MCF 10A (cell line): Measurements from ENCODE around the gene SMTNL1. TPM values are rescaled to one million over a fixed set of nuclear protein-coding genes. Genes with fewer than 3 reads are reported as not detected.

ENCODE experiments used
- BruUV-seq: library from RNA; stranded (reverse); fragments of 400-500 nt; replicated peaks from 2 replicates; lab custom pipeline; 2021; lab: Mats Ljungman, UMichigan
- CTCF ChIA-PET: fragments of 300-600 bp; sonication (Branson Sonifier 250); formaldehyde crosslinking; extraction: SDS; loops from one replicate; lab custom pipeline; 2021; ENCODE audit warnings: antibody characterized with exemption, inconsistent platforms; lab: Yijun Ruan, JAX
- POLR2A ChIA-PET: fragments of 300-600, 350-650 bp; sonication (Branson Sonifier 250); formaldehyde crosslinking; extraction: SDS; loops from one replicate; lab custom pipeline; 2020; ENCODE audit warnings: antibody characterized with exemption, inconsistent platforms; lab: Yijun Ruan, JAX
- DNase-seq: peaks from one replicate; pipeline ENCODE4 v3.0.0-alpha.2; 2018; ENCODE audit not compliant: unreplicated experiment
- H3K27ac Mint-ChIP-seq: one replicate; pipeline ENCODE4 v1.8.0; 2022; ENCODE audit warnings: mild to moderate bottlenecking, low read depth, mixed read lengths; ENCODE audit not compliant: unreplicated experiment
- H3K27me3 Mint-ChIP-seq: one replicate; pipeline ENCODE4 v1.8.0; 2022; ENCODE audit warnings: mixed read lengths; ENCODE audit not compliant: insufficient read depth, unreplicated experiment
- H3K36me3 Mint-ChIP-seq: one replicate; pipeline ENCODE4 v1.8.0; 2022; ENCODE audit warnings: mild to moderate bottlenecking, moderate library complexity, mixed read lengths; ENCODE audit not compliant: insufficient read depth, unreplicated experiment
- H3K4me1 Mint-ChIP-seq: one replicate; pipeline ENCODE4 v1.8.0; 2022; ENCODE audit warnings: mixed read lengths; ENCODE audit not compliant: insufficient read depth, unreplicated experiment
- H3K4me3 Mint-ChIP-seq: one replicate; pipeline ENCODE4 v1.8.0; 2022; ENCODE audit warnings: mild to moderate bottlenecking, moderate library complexity, mixed read lengths; ENCODE audit not compliant: unreplicated experiment
- H3K9me3 Mint-ChIP-seq: one replicate; pipeline ENCODE4 v1.8.0; 2022; ENCODE audit warnings: mixed read lengths; ENCODE audit not compliant: unreplicated experiment
- CTCF ChIP-seq: fragments of 200-600 bp; IDR thresholded peaks from one replicate; pipeline ENCODE4 v1.8.0; 2022; ENCODE audit warnings: antibody characterized with exemption, mild to moderate bottlenecking; ENCODE audit not compliant: unreplicated experiment
- intact Hi-C: fragments of 100-400 bp; cut with micrococcal nuclease; formaldehyde crosslinking; loops from 2 replicates; pipeline ENCODE4 v1.14.1; 2022
- total RNA-seq: library from RNA; stranded (reverse); gene quantifications from 2 replicates; pipeline ENCODE4 v1.2.3, GENCODE V29; 2022

The SMTNL1 gene
- total RNA-seq, 1 experiment from 2014 or later = not detected

DNA sequence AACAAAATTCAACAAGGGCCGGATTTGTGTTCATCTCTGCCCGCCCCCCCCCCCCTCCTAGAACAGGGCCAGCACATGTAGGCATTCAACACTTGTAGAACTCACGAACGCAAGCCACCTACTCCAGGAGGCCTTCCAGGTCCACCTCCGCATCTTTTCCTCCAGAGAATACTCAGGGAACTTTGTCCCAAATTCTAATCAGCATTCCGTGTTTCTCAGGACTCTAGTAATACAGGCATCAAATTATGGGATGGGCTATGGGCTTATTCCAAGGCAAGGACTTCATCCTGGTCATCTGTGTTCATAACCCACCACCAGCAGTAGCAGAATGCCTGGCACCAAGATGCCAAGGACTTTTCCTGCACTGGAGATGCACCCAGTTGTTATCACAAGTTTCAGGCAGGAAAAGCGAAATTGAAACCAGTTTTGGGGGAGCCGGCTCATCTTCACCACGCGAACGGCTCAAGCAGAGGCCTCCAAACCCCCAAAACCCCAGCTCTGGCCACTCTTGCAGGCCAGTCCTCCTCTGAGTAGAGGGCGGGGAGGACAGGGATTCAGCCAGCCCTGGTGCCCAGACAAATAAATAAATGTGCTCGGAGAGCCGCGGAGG lies 29.6 kb downstream of the SMTNL1 start:
- POLR2A ChIA-PET = interaction anchor here (0.8 to 3.1 kb wide), 5 partner anchors 16 to 90 kb away, joined by 3 to 31 read pairs (median 10); partner anchors contain the start of genes CLP1 and TIMM10

DNA sequence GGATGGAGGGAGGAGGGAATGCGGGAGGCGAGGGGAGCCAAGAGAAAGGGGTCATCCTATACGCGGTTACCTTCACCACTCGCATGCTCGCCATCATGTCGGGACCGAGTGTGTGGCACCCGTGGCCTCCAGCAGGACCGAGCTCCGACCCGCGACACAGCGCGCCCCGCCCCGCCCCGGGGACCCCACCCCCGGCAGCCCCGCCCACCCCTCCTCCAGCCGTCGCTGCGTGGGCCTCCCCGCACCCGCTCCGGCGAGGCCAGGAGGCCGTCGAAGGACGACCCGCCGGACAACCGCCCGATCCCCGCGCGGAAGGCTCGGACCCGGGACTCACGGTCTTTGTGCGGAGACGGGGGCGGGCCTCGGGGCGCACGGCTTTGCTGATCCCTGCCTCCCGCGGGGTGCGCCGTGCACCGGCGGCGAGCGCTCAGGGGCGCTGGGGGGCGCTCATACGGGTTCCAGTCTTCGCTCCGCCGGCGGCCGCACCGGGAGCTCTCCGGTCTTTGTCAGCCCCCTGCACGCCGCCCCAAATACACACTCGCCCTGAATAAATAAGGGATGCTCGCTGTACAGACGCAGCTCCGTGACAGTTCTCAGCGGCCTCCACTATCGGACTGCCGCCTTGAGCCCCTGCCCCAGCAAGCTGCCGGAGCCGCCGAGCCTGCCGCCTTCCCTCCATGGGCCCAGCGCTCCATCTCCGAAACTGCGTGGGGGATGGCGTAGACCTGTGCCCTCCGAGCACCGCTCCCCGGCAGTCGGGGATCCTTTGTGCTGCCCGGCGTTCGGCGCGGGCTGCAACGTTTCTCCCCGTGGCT lies 30.3 kb downstream of the SMTNL1 start, which contains the start of gene UBE2L6:
UBE2L6 (minus strand) TSS at position 158 of the 815 bp plus-strand sequence; CDS start at position 97, 61 bp downstream.
- intact Hi-C loops = loop anchor here (1.0 to 5.0 kb wide), 6 partner anchors 37 to 946 kb away; partner anchors contain the start of genes MED19, TIMM10 and TMX2
- no peak for TF ChIP-seq CTCF
- H3K9me3 Mint-ChIP-seq = no peaks in the 10 kb centered on the region
- peaks cover 34% of the 10 kb centered on the region for H3K4me1 Mint-ChIP-seq
- BruUV-seq = no TSS peak
- no peaks in the 10 kb centered on the region for H3K27me3 Mint-ChIP-seq
- peak; percentile 34 for DNase-seq
- peaks cover 6% of the 10 kb centered on the region for H3K36me3 Mint-ChIP-seq
- peak within 1 kb of the TSS; percentile 63 for H3K27ac Mint-ChIP-seq
- ChIA-PET CTCF (interaction anchor here (0.5 to 9.6 kb wide), 38 partner anchors 10 to 1055 kb away, joined by 3 to 315 read pairs (median 5); no protein-coding TSS in a partner anchor), POLR2A (interaction anchor here (0.6 to 3.1 kb wide), 11 partner anchors 17 to 1607 kb away, joined by 3 to 31 read pairs (median 3); partner anchors contain the start of genes CLP1 and TIMM10)
- peak within 1 kb of the TSS; percentile 94 for H3K4me3 Mint-ChIP-seq

More for the DNA sequence above, 29.6 kb downstream of the SMTNL1 start:
- Mint-ChIP-seq H3K4me1 (peaks cover 34% of the 10 kb centered on the region), H3K27ac (no peak overlapping the region), H3K27me3 (no peaks in the 10 kb centered on the region), H3K9me3 (no peaks in the 10 kb centered on the region), H3K4me3 (peak overlapping the region; percentile 94), H3K36me3 (peaks cover 6% of the 10 kb centered on the region)
- no peak for TF ChIP-seq CTCF
- TSS peak; percentile 58 for BruUV-seq
- CTCF ChIA-PET = interaction anchor here (0.6 to 9.6 kb wide), 15 partner anchors 12 to 729 kb away, joined by 3 to 315 read pairs (median 6); no protein-coding TSS in a partner anchor
- intact Hi-C loops = loop anchor here (2.0 to 5.0 kb wide), 3 partner anchors 110 to 220 kb away; partner anchors contain the start of genes MED19 and TMX2
- DNase-seq = peak; percentile 21

GRCh38 chr11:57568330-57568766 lies 31.0 kb downstream of the SMTNL1 start:
- peak overlapping the region; percentile 63 for H3K27ac Mint-ChIP-seq
- peak; percentile 92 for TF ChIP-seq CTCF
- no TSS peak for BruUV-seq
- peaks cover 6% of the 10 kb centered on the region for H3K36me3 Mint-ChIP-seq
- no peaks in the 10 kb centered on the region for H3K9me3 Mint-ChIP-seq
- peak overlapping the region; percentile 94 for H3K4me3 Mint-ChIP-seq
- H3K4me1 Mint-ChIP-seq = peaks cover 34% of the 10 kb centered on the region
- CTCF ChIA-PET = interaction anchor here (0.5 to 9.6 kb wide), 51 partner anchors 9 to 1591 kb away, joined by 3 to 315 read pairs (median 4); no protein-coding TSS in a partner anchor
- no peaks in the 10 kb centered on the region for H3K27me3 Mint-ChIP-seq
- intact Hi-C loops = loop anchor here (1.0 to 5.0 kb wide), 5 partner anchors 38 to 945 kb away; partner anchors contain the start of genes MED19, TIMM10 and TMX2
- POLR2A ChIA-PET = interaction anchor here (0.7 to 3.1 kb wide), 12 partner anchors 18 to 1607 kb away, joined by 3 to 31 read pairs (median 4); partner anchors contain the start of genes CLP1 and TIMM10
- peak; percentile 84 for DNase-seq
